Measurements from ENCODE around the gene C1QTNF7.

GRCh38 chr4:15416357-15417232 lies 11.2 kb upstream of the C1QTNF7 start:
- TF ChIP-seq POLR2A (IDR thresholded peaks at IDR 0.05; ENCODE audit: borderline replicate concordance, extremely low read depth, insufficient read depth, insufficient read length), result no peak
- TF ChIP-seq POLR2AphosphoS5 (IDR thresholded peaks at IDR 0.05; ENCODE audit: low read depth, low read length), result no peak
- TF ChIP-seq CEBPB (IDR thresholded peaks at IDR 0.05; ENCODE audit: low read depth), result no peak
- no peak for TF ChIP-seq CTCF (IDR thresholded peaks at IDR 0.05 in 2 of 3, conservative IDR thresholded peaks at IDR 0.05 in 1 of 3; ENCODE audit: borderline replicate concordance in 1 of 3, insufficient read depth in 1 of 3, low read depth in 2 of 3, low read length in 2 of 3)
- TF ChIP-seq YY1 (IDR thresholded peaks at IDR 0.05; ENCODE audit: extremely low read depth, insufficient replicate concordance, low read depth, low read length), result no peak
- TF ChIP-seq ZNF274 (IDR thresholded peaks at IDR 0.05; ENCODE audit: low read depth, low read length), result no peak
- no peak for TF ChIP-seq JUND (IDR thresholded peaks at IDR 0.05)
- TF ChIP-seq CBX3 (IDR thresholded peaks at IDR 0.05; ENCODE audit: low read depth), result no peak
